ENCODE data around the gene CFAP43. TPM values are rescaled to one million over a fixed set of nuclear protein-coding genes. Genes with fewer than 3 reads are reported as not detected.

CFAP43 gene
- total RNA-seq, 1 experiment from 2014 or later: 2.7 TPM

DNA sequence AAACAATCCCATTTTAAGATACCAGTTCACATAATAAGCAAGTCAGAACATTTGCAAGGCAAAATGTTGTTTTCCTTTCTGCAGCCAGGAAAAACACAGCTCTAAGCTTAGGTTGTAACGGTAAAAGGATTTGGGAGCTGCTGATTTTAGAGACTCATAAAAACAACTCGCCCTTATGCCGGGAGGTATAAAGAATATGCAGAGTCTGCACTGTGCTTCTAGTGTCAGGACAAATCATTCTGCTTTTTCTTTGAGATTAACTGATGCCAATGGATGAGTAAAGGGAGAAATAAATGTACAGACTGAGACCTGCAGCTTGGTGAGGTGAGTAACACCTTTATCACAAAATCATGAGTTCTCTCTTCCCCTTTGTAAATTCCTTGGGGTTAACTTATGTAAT is 112.2 kb downstream of the CFAP43 start:
- DNase-seq (ENCODE audit: low read depth): no peak

DNA sequence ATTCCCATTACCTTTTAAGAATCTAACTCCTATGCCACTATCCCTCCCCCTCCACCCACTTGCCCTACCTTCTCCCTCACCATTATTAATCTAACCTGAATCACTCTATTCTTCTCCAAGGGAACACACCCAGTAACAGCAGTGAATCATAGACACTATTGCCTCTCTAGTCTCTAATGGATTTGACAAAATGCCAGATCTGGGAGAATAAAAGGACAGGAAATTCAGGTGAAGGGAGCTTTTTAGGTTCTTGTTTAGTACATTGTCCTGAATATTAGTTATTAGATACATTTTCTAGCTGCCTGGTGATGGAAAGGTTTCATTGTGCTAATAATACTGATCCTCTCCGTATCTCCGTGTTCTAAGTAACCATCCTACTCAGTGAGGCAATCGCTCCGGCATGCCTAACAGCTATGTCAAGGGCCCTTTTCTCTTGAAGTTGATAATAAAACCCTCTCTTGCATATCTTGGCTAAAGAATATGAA is 114.3 kb downstream of the CFAP43 start:
- in situ Hi-C loops (cut with HindIII; ENCODE audit: low pct_unique_long_range_greater_than_20kb, low sequenced_read_pairs): no loop called here
- peak; percentile 81 for DNase-seq (ENCODE audit: low read depth)

More for the DNA sequence above, 112.2 kb downstream of the CFAP43 start:
- in situ Hi-C loops (cut with HindIII; ENCODE audit: low pct_unique_long_range_greater_than_20kb, low sequenced_read_pairs): no loop called here

DNA sequence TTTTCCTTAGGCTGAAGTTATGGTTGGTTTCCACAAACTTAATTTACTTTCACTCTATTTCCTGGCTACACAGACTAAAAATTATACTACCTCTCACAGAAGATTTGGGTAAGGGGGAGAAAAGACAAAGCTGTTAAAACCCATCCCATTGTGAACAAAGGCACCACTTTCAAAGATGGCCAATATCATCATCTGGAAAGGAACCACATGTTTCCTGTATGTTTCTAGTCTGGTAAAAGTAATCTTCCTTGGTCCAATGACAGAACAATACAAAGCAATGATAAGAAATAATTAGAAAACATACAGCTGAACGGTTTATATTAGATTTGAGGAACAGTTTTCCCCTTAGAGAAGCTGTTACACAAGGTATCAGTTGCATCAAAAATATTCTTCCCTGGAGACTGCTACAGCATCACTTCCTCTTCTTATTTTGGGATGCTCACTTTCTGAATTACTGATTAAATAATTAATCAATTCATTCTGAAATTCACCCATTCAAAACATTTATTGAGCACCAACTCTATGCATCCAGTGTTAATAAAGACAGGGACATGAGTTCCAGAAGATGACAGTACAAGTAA is 118.7 kb downstream of the CFAP43 start:
- in situ Hi-C loops (cut with HindIII; ENCODE audit: low pct_unique_long_range_greater_than_20kb, low sequenced_read_pairs): no loop called here
- no peak for DNase-seq (ENCODE audit: low read depth)

GRCh38 chr10:104109908-104110662 is 122.1 kb downstream of the CFAP43 start:
- DNase-seq (ENCODE audit: low read depth): peak; percentile 92
- in situ Hi-C loops (cut with HindIII; ENCODE audit: low pct_unique_long_range_greater_than_20kb, low sequenced_read_pairs): no loop called here

GRCh38 chr10:104104926-104105325 is 127.2 kb downstream of the CFAP43 start:
- DNase-seq (ENCODE audit: low read depth): no peak
- in situ Hi-C loops (cut with HindIII; ENCODE audit: low pct_unique_long_range_greater_than_20kb, low sequenced_read_pairs): no loop called here

DNA sequence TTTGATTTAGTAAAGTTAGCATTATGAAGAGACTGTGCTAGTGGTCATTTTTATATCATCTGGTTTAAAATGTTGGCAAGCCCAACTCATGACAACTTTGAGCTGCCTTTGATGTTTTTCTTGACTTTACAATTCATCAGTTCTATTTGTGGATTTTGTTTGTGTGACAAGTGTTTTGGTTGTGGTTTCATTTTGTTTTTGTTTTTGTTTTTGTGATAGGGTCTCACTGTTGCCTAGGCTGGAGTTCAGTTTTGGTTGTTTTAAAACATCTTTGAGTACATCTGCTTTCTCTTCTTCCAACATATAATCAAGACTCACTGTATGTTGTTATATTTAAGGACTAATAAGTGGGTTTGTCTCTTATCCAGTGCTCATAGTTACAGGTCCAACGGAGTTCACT is 127.7 kb downstream of the CFAP43 start:
- in situ Hi-C loops (cut with HindIII; ENCODE audit: low pct_unique_long_range_greater_than_20kb, low sequenced_read_pairs): no loop called here
- DNase-seq (ENCODE audit: low read depth): no peak

- no peak for DNase-seq (ENCODE audit: low read depth)
- in situ Hi-C loops (cut with HindIII; ENCODE audit: low pct_unique_long_range_greater_than_20kb, low sequenced_read_pairs): no loop called here
Measured at GRCh38 chr10:104103956-104104355, 128.2 kb downstream of the CFAP43 start.

GRCh38 chr10:104101902-104102301 is 130.3 kb downstream of the CFAP43 start:
- in situ Hi-C loops (cut with HindIII; ENCODE audit: low pct_unique_long_range_greater_than_20kb, low sequenced_read_pairs): no loop called here

GRCh38 chr10:104100795-104101194 is 131.4 kb downstream of the CFAP43 start:
- DNase-seq (ENCODE audit: low read depth): no peak
- in situ Hi-C loops (cut with HindIII; ENCODE audit: low pct_unique_long_range_greater_than_20kb, low sequenced_read_pairs): no loop called here

More at GRCh38 chr10:104101902-104102301, 130.3 kb downstream of the CFAP43 start:
- DNase-seq (ENCODE audit: low read depth): no peak

- no peak for DNase-seq (ENCODE audit: low read depth)
Measured at GRCh38 chr10:104099941-104100340, 132.2 kb downstream of the CFAP43 start.

DNA sequence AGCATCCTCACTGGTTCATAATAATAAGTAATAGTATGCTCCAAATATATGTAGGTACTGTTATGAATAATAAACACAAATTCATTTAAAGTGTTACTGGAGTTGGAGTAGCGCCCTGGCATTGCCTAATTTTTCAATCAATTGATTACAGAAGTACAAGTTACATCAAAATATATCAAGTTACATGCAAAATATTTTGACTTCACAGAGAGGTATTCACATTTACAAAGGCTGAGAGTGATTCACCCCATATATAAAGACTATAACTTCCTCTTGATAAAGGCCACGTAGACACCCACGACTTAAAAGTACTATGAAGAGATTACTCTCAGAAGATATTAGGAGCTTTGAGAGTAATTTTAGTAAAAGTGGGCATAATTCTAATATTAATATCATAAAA is 132.9 kb downstream of the CFAP43 start:
- in situ Hi-C loops (cut with HindIII; ENCODE audit: low pct_unique_long_range_greater_than_20kb, low sequenced_read_pairs): no loop called here
- DNase-seq (ENCODE audit: low read depth): no peak

More at GRCh38 chr10:104099941-104100340, 132.2 kb downstream of the CFAP43 start:
- in situ Hi-C loops (cut with HindIII; ENCODE audit: low pct_unique_long_range_greater_than_20kb, low sequenced_read_pairs): no loop called here

DNA sequence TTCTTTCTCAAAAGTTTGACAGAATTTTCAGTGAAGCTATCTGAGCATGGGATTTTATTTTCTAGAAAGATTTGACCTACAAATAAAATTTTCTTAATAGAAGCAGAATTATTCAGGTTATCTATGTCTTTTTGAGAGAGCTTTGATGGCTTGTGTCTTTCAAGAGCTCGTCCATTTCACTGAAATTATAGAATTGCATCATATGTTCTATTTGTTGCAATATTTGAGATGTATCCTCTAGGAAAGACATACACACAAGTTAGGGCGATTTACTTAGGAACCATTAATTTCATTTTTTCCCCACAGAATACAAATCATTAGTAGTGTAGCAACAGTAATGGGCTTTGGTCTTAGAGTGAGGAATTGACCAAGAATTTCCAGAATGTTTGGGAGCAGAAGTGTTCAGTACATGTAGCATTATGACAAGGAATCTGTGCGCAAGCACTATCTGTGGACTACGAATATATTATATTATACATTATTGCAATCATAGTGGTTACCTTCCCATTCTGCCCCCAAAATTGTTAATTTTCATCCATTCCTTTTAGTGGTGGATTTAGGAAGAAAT is 133.7 kb downstream of the CFAP43 start:
- in situ Hi-C loops (cut with HindIII; ENCODE audit: low pct_unique_long_range_greater_than_20kb, low sequenced_read_pairs): no loop called here
- DNase-seq (ENCODE audit: low read depth): no peak

- in situ Hi-C loops (cut with HindIII; ENCODE audit: low pct_unique_long_range_greater_than_20kb, low sequenced_read_pairs): no loop called here
Measured at GRCh38 chr10:104096692-104097091, 135.5 kb downstream of the CFAP43 start.

DNA sequence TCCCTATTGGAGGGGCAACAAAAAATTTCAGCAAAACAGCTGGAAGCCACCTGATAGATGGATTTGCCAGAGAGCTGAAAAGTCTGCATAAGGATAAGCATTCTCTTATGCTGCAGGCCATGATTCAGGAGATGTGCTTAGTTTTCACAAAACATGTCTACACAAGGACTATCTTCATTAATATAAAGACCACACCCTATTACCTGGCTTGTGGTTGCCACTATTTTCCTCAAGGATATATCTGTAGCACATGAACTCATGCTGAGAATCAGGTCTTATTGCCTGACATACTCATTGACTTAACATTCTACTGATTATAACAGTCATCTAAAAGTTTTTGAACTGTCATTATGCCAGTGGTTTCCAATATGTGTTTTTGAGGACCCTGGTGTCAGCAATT is 139.4 kb downstream of the CFAP43 start:
- no peak for DNase-seq (ENCODE audit: low read depth)
- in situ Hi-C loops (cut with HindIII; ENCODE audit: low pct_unique_long_range_greater_than_20kb, low sequenced_read_pairs): no loop called here

More at GRCh38 chr10:104096692-104097091, 135.5 kb downstream of the CFAP43 start:
- DNase-seq (ENCODE audit: low read depth): no peak

GRCh38 chr10:104090611-104091010 is 141.6 kb downstream of the CFAP43 start:
- no peak for DNase-seq (ENCODE audit: low read depth)
- in situ Hi-C loops (cut with HindIII; ENCODE audit: low pct_unique_long_range_greater_than_20kb, low sequenced_read_pairs): no loop called here

DNA sequence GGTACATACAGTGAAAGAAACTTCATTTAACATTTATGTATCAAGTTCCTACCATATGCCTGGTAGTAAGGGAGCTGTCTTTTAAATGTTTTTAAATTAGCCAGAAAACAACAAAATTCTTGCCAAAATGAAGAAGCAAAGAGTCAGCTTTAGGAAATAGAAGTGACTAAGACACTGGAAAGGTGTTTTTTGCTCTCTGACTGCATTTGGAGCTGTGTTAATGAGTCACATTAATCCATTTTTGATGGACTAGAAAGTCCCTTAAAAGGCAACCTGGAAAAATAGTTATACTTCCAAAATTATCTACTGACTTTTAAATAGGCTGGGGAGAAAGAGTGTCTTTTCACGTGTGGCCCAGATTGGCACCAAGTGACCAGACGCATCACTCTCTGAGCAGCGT is 142.5 kb downstream of the CFAP43 start:
- DNase-seq (ENCODE audit: low read depth): no peak
- in situ Hi-C loops (cut with HindIII; ENCODE audit: low pct_unique_long_range_greater_than_20kb, low sequenced_read_pairs): no loop called here

DNA sequence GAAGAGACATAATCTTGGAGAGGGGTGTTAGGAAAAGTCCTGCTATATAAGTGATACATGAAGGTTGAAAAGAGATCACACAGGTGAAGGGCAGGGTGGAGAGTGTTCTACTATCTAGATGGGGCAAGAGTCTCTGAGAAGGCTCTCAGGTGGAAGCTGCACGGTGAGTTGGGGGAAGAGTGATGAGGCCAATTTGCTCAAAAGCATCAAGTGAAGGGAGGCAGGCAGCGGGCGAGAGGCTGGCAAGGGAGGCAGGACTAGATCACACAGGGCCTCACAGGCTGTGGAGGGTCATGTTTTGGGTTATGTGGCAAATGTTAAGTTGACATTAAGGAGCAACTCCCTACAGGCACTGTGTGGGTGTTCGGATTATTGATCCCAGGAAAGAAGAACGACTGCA is 143.9 kb downstream of the CFAP43 start:
- DNase-seq (ENCODE audit: low read depth): no peak
- in situ Hi-C loops (cut with HindIII; ENCODE audit: low pct_unique_long_range_greater_than_20kb, low sequenced_read_pairs): no loop called here

GRCh38 chr10:104085801-104086400 is 146.3 kb downstream of the CFAP43 start, which contains the start of gene COL17A1:
TSS of gene COL17A1 (minus strand) at chr10:104085880. CDS start at chr10:104080673, 5,207 bp downstream.
- DNase-seq (ENCODE audit: low read depth): no peak
- in situ Hi-C loops (cut with HindIII; ENCODE audit: low pct_unique_long_range_greater_than_20kb, low sequenced_read_pairs): no loop called here

All from Caki2 (cell line).